Right kidney (tissue), 1 donor: ENCODE measurements around the gene MRTFA.

Experiments used
- DNase-seq: peaks from one replicate; pipeline ENCODE4 v3.0.0-alpha.2; 2016

MRTFA gene

GRCh38 chr22:40408718-40409612, 227.6 kb downstream of the MRTFA start:
- no peak for DNase-seq

GRCh38 chr22:40407831-40408717, 228.4 kb downstream of the MRTFA start:
- DNase-seq: no peak

- no peak for DNase-seq
Observed at GRCh38 chr22:40407021-40407761, 229.3 kb downstream of the MRTFA start.

- no peak for DNase-seq
Observed at GRCh38 chr22:40406063-40406890, 230.2 kb downstream of the MRTFA start.

- no peak for DNase-seq
Observed at GRCh38 chr22:40405178-40406062, 231.1 kb downstream of the MRTFA start.

GRCh38 chr22:40404251-40405177, 232.0 kb downstream of the MRTFA start:
- DNase-seq: no peak

GRCh38 chr22:40403651-40404050, 232.9 kb downstream of the MRTFA start:
- DNase-seq: no peak

- no peak for DNase-seq
Observed at GRCh38 chr22:40403141-40403540, 233.4 kb downstream of the MRTFA start.

GRCh38 chr22:40401981-40402406, 234.5 kb downstream of the MRTFA start:
- no peak for DNase-seq

GRCh38 chr22:40401532-40401931, 235.0 kb downstream of the MRTFA start:
- no peak for DNase-seq

- DNase-seq: no peak
Observed at GRCh38 chr22:40400159-40400558, 236.4 kb downstream of the MRTFA start.

- DNase-seq: no peak
Observed at GRCh38 chr22:40399621-40400020, 236.9 kb downstream of the MRTFA start.

GRCh38 chr22:40397396-40397795, 239.1 kb downstream of the MRTFA start:
- DNase-seq: peak; percentile 41

- DNase-seq: peak; percentile 47
Observed at GRCh38 chr22:40396882-40397281, 239.6 kb downstream of the MRTFA start.

- no peak for DNase-seq
Observed at GRCh38 chr22:40395607-40396006, 240.9 kb downstream of the MRTFA start.

- DNase-seq: no peak
Observed at GRCh38 chr22:40394607-40395006, 241.9 kb downstream of the MRTFA start.

GRCh38 chr22:40392618-40393017, 243.9 kb downstream of the MRTFA start:
- DNase-seq: no peak

GRCh38 chr22:40391417-40391816, 245.1 kb downstream of the MRTFA start:
- DNase-seq: no peak

GRCh38 chr22:40388231-40388630, 248.3 kb downstream of the MRTFA start:
- no peak for DNase-seq
